K562 (cell line): ENCODE measurements around the gene DNAJC1. TPM values are rescaled to one million over a fixed set of nuclear protein-coding genes. Genes with fewer than 3 reads are reported as not detected.
A peak's percentile ranks its signal among the peaks of the same experiment; 100 is the strongest.

ENCODE experiments used
- BRCA1 ChIP-seq, 2 experiments: fragments of 450-650 bp in 1 of 2; sonication (generic) in 1 of 2; formaldehyde crosslinking in 1 of 2; IDR thresholded peaks; 2 replicates each; pipeline versions ENCODE4 v1.5.0 to v1.6.1; 2017 to 2020; ENCODE audit warnings: mild to moderate bottlenecking in 1 of 2, missing genetic modification reagents in 1 of 2
- CHCHD3 ChIP-seq: fragments of 250-450 bp; sonication (Bioruptor Pico); IDR thresholded peaks from 2 replicates; pipeline ENCODE4 v2.1.2; 2022; ENCODE audit warnings: mild to moderate bottlenecking
- ESRRB ChIP-seq: fragments of 250-450 bp; sonication (Bioruptor Pico); IDR thresholded peaks from 2 replicates; pipeline ENCODE4 v1.5.0; 2020; ENCODE audit warnings: mild to moderate bottlenecking, moderate library complexity, borderline replicate concordance
- GATAD2A ChIP-seq: fragments of 450-650 bp; IDR thresholded peaks from 2 replicates; pipeline ENCODE4 v1.6.1; 2017
- MAFF ChIP-seq: IDR thresholded peaks from 2 replicates; pipeline ENCODE4 v1.6.1; 2012; ENCODE audit warnings: low read length, improper control_type of control experiment
- PHF20 ChIP-seq: fragments of 450-650 bp; IDR thresholded peaks from 2 replicates; pipeline ENCODE4 v1.6.1; 2018; ENCODE audit not compliant: partially characterized antibody
- POLR3A ChIP-seq: IDR thresholded peaks from 2 replicates; pipeline ENCODE4 v1.6.1; 2011; ENCODE audit warnings: borderline replicate concordance, mild to moderate bottlenecking, moderate library complexity; ENCODE audit not compliant: insufficient read length, insufficient read depth; ENCODE audit errors: extremely low read depth
- SMARCB1 ChIP-seq: IDR thresholded peaks from 2 replicates; pipeline ENCODE4 v1.6.1; 2011; ENCODE audit warnings: improper control_type of control experiment, low read depth; ENCODE audit not compliant: insufficient read length
- TRIM24 ChIP-seq, 2 experiments: fragments of 450-650 bp; IDR thresholded peaks; 2 replicates each; pipeline ENCODE4 v1.6.1; 2016
- TSC22D4 ChIP-seq: fragments of 450-650 bp; IDR thresholded peaks from 2 replicates; pipeline ENCODE4 v1.6.1; 2016; ENCODE audit warnings: missing genetic modification characterization, missing biosample characterization, control low read depth
- polyA plus RNA-seq, 8 experiments: library from polyadenylated mRNA; depleted of rRNA in 4 of 8; stranded (reverse) in 5 of 8; unstranded in 3 of 8; fragments of >200 nt; fragmentation: Nextera tagmentation in 2 of 8; fragmentation: Illumina TruSeq in 1 of 8; extraction: Ambion mirVana in 2 of 8; extraction: Trizol in 1 of 8; gene quantifications; 2 replicates each; pipeline versions ENCODE4 v1.2.1 to v1.2.3, GENCODE V29; 2011 to 2014; ENCODE audit warnings: inconsistent platforms in 1 of 8, missing spikeins in 1 of 8
- total RNA-seq, 7 experiments: library from RNA; depleted of rRNA in 6 of 7; stranded (reverse); fragments of >200 nt in 6 of 7; fragmentation: Illumina TruSeq in 2 of 7; extraction: Trizol in 2 of 7; gene quantifications; 2 replicates each; pipeline versions ENCODE4 v1.2.1 to v1.2.3, GENCODE V29; 2011 to 2021; ENCODE audit warnings: low replicate concordance in 1 of 7
- TF ChIP-seq, protein P1 (sequence below): IDR thresholded peaks from 3 replicates; pipeline ENCODE4 v1.6.1; 2011; ENCODE audit warnings: borderline replicate concordance, mild to moderate bottlenecking; ENCODE audit not compliant: insufficient read length, insufficient read depth
- TF ChIP-seq, protein P2 (sequence below), 2 experiments: fragments of 250-450 bp in 1 of 2; fragments of 450-650 bp in 1 of 2; sonication (Bioruptor Pico) in 1 of 2; IDR thresholded peaks; 2 replicates each; pipeline versions ENCODE4 v1.6.1 to v1.8.0; 2016 to 2021; ENCODE audit warnings: mild to moderate bottlenecking in 2 of 2, moderate library complexity in 2 of 2, missing compliant biosample characterization in 1 of 2, missing genetic modification characterization in 1 of 2
- TF ChIP-seq, protein P3 (sequence below): fragments of 250-450 bp; sonication (Bioruptor Pico); IDR thresholded peaks from 2 replicates; pipeline ENCODE4 v1.5.0; 2020; ENCODE audit warnings: mild to moderate bottlenecking
- TF ChIP-seq, protein P4 (sequence below): fragments of 200-800 bp; sonication (Bioruptor generic); IDR thresholded peaks from 2 replicates; pipeline ENCODE4 v1.6.1; 2017; ENCODE audit warnings: missing genetic modification characterization, missing compliant biosample characterization
- TF ChIP-seq, protein P5 (sequence below): fragments of 450-650 bp; IDR thresholded peaks from 2 replicates; pipeline ENCODE4 v1.6.1; 2017; ENCODE audit warnings: antibody characterized with exemption, mild to moderate bottlenecking
- TF ChIP-seq, protein P6 (sequence below): sonication (generic); formaldehyde crosslinking; IDR thresholded peaks from 2 replicates; pipeline ENCODE4 v1.8.1; 2023; ENCODE audit warnings: mild to moderate bottlenecking, missing genetic modification reagents

DNAJC1 gene
- total and polyA plus RNA-seq, 9 of the 15 experiments (the other 6 are each of a cell fraction or from before 2014, with no cell fraction given) = 5.4 to 77.6 (median 40.3) TPM

DNA sequence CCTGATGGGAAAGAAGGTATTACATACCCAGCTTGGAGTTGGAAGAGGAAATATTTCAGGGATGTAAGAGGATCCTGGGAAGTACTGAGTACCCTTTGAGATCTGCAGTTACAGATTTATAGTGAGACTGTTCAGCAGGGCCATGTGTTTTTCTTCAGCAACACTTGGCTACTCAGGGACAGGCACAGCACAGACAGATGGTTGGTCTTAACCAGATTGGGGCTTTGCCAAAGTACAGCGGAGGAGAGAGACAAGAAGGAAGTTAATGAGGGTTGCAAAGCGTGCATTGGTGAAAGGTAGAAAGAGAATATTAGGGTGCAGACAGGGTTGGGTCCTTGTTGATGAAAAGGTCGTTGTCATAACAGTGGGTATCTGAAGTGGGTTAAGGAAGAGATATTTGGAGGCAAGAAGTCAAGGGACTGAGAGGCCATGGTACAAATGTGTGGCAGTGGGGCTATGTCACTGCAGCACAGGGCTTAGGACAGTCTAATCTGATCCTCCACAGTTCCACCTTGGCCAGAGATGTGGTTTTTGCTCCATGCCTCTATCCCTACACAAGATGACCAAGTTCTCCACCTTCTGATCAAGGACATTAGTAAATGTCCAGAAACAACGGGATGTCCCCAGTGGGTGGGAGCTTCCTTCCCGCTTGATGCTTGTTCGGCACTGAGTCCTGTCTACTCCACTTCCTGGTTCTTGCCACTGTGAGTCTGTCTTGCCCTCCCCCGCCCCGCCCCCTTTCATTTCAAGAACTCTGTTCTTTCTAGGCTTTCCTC is 18.9 kb upstream of the DNAJC1 start (continued):
- TF ChIP-seq, protein P1, sequence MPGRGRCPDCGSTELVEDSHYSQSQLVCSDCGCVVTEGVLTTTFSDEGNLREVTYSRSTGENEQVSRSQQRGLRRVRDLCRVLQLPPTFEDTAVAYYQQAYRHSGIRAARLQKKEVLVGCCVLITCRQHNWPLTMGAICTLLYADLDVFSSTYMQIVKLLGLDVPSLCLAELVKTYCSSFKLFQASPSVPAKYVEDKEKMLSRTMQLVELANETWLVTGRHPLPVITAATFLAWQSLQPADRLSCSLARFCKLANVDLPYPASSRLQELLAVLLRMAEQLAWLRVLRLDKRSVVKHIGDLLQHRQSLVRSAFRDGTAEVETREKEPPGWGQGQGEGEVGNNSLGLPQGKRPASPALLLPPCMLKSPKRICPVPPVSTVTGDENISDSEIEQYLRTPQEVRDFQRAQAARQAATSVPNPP = no peak
- TF ChIP-seq, protein P2, sequence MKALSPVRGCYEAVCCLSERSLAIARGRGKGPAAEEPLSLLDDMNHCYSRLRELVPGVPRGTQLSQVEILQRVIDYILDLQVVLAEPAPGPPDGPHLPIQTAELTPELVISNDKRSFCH (CRISPR knock-in tag; IDR thresholded peaks at IDR 0.05) = no peak
- TF ChIP-seq, protein P2 (tag; IDR thresholded peaks at IDR 0.05) = 0 out of 2 replicates have a peak, but pooled peaks have one; percentile 28
- TF ChIP-seq SMARCB1 (no peak), TSC22D4 (no peak), ESRRB (no peak), GATAD2A (no peak), PHF20 (peak; percentile 35), MAFF (no peak), CHCHD3 (CRISPR knock-in tag) (no peak), POLR3A (no peak), BRCA1 (IDR thresholded peaks at IDR 0.05) (no peak), BRCA1 (CRISPR knock-in tag; IDR thresholded peaks at IDR 0.05) (no peak), TRIM24 (IDR thresholded peaks at IDR 0.05) (no peak)
- TF ChIP-seq, protein P3, sequence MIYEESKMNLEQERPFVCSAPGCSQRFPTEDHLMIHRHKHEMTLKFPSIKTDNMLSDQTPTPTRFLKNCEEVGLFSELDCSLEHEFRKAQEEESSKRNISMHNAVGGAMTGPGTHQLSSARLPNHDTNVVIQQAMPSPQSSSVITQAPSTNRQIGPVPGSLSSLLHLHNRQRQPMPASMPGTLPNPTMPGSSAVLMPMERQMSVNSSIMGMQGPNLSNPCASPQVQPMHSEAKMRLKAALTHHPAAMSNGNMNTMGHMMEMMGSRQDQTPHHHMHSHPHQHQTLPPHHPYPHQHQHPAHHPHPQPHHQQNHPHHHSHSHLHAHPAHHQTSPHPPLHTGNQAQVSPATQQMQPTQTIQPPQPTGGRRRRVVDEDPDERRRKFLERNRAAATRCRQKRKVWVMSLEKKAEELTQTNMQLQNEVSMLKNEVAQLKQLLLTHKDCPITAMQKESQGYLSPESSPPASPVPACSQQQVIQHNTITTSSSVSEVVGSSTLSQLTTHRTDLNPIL (CRISPR knock-in tag) = no peak
- TF ChIP-seq, protein P4, sequence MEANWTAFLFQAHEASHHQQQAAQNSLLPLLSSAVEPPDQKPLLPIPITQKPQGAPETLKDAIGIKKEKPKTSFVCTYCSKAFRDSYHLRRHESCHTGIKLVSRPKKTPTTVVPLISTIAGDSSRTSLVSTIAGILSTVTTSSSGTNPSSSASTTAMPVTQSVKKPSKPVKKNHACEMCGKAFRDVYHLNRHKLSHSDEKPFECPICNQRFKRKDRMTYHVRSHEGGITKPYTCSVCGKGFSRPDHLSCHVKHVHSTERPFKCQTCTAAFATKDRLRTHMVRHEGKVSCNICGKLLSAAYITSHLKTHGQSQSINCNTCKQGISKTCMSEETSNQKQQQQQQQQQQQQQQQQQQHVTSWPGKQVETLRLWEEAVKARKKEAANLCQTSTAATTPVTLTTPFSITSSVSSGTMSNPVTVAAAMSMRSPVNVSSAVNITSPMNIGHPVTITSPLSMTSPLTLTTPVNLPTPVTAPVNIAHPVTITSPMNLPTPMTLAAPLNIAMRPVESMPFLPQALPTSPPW (CRISPR knock-in tag) = peak; percentile 65
- TF ChIP-seq, protein P5, sequence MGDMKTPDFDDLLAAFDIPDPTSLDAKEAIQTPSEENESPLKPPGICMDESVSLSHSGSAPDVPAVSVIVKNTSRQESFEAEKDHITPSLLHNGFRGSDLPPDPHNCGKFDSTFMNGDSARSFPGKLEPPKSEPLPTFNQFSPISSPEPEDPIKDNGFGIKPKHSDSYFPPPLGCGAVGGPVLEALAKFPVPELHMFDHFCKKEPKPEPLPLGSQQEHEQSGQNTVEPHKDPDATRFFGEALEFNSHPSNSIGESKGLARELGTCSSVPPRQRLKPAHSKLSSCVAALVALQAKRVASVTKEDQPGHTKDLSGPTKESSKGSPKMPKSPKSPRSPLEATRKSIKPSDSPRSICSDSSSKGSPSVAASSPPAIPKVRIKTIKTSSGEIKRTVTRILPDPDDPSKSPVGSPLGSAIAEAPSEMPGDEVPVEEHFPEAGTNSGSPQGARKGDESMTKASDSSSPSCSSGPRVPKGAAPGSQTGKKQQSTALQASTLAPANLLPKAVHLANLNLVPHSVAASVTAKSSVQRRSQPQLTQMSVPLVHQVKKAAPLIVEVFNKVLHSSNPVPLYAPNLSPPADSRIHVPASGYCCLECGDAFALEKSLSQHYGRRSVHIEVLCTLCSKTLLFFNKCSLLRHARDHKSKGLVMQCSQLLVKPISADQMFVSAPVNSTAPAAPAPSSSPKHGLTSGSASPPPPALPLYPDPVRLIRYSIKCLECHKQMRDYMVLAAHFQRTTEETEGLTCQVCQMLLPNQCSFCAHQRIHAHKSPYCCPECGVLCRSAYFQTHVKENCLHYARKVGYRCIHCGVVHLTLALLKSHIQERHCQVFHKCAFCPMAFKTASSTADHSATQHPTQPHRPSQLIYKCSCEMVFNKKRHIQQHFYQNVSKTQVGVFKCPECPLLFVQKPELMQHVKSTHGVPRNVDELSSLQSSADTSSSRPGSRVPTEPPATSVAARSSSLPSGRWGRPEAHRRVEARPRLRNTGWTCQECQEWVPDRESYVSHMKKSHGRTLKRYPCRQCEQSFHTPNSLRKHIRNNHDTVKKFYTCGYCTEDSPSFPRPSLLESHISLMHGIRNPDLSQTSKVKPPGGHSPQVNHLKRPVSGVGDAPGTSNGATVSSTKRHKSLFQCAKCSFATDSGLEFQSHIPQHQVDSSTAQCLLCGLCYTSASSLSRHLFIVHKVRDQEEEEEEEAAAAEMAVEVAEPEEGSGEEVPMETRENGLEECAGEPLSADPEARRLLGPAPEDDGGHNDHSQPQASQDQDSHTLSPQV = peak; percentile 76; the same call in 1 of the 2 replicates
- TF ChIP-seq, protein P6, sequence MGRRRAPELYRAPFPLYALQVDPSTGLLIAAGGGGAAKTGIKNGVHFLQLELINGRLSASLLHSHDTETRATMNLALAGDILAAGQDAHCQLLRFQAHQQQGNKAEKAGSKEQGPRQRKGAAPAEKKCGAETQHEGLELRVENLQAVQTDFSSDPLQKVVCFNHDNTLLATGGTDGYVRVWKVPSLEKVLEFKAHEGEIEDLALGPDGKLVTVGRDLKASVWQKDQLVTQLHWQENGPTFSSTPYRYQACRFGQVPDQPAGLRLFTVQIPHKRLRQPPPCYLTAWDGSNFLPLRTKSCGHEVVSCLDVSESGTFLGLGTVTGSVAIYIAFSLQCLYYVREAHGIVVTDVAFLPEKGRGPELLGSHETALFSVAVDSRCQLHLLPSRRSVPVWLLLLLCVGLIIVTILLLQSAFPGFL (CRISPR knock-in tag) = no peak
